AG09319 (cell line): ENCODE results near the gene ODF2.
"Not testable (repeated sequence)": the region's sequence is repeated elsewhere in the genome, so short reads cannot be mapped to it uniquely, and the experiment has no call there.

Source experiments
- DNase-seq: peaks from one replicate; pipeline ENCODE4 v3.0.0-alpha.2; 2010; ENCODE audit warnings: low read depth; ENCODE audit errors: extremely low read depth
- TF ChIP-seq, protein P1 (sequence below): IDR thresholded peaks from 2 replicates; pipeline ENCODE4 v1.5.1; 2011; ENCODE audit warnings: low read depth, mild to moderate bottlenecking, inconsistent platforms, low read length, moderate library complexity

The ODF2 gene

DNA sequence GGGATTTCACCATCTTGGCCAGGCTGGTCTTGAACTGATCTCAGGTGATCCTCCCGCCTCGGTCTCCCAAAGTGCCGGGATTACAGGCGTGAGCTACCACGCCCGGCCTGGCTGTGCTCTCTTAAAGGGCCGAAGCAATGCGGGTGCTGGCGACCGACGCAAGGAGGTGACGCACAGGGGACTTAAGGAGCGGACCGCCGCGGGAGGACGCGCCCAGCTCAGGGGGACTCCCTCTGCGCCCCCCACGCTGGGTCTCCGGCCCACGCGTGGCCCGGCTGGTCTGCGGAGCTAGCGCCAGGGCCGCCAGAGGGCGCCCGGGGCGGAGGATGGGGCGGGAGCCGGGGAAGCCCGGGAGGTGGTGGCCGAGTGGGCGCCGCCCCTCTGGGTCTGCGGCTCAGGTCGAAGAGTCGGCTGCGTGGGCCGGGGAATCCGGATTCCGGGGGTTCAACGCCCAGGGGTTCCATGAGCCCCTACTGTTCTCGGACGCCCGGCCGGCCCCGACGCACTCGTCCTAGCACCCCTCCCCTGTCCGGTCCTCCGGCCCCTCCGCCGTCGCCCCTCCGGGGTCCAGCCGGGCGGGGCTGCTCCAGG, 35.7 kb upstream of the ODF2 start:
- DNase-seq, result no peak
- TF ChIP-seq, protein P1, sequence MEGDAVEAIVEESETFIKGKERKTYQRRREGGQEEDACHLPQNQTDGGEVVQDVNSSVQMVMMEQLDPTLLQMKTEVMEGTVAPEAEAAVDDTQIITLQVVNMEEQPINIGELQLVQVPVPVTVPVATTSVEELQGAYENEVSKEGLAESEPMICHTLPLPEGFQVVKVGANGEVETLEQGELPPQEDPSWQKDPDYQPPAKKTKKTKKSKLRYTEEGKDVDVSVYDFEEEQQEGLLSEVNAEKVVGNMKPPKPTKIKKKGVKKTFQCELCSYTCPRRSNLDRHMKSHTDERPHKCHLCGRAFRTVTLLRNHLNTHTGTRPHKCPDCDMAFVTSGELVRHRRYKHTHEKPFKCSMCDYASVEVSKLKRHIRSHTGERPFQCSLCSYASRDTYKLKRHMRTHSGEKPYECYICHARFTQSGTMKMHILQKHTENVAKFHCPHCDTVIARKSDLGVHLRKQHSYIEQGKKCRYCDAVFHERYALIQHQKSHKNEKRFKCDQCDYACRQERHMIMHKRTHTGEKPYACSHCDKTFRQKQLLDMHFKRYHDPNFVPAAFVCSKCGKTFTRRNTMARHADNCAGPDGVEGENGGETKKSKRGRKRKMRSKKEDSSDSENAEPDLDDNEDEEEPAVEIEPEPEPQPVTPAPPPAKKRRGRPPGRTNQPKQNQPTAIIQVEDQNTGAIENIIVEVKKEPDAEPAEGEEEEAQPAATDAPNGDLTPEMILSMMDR, result peak; percentile 56

DNA sequence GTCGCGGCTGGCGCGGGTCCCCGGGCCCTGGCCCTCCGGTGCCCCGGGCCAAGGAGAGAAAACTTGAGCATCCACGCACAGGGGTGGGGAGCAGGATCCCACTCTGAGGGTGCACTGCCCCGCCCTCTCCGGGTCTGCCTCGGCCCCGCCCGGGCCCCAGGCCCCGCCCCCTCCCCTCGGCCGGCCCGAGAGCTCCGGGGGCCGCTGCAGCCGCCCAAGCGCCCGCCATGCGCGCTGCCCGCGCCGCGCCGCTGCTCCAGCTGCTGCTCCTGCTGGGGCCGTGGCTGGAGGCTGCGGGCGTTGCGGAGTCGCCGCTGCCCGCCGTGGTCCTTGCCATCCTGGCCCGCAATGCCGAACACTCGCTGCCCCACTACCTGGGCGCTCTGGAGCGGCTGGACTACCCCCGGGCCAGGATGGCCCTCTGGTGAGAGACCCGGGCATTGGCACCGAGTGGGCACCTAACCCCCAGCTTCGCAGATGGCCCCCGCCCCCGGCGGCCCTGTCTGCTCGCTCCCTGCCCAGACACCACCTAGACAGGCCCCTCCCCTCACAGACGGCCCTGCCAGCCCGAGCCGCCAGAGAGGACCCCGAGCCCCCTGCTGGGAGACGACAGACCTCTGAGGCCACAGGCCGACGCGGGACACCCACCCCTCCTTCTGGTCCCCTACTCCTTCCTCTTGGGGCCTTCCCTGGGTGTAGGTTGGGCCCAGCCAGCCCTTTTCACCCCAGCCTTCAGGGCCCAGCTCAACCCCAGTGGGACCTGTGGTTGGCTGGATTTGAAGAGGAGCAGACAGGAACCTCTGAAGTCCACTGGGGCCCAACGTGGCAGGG, 34.9 kb upstream of the ODF2 start, which contains the start of gene CERCAM:
Gene CERCAM (plus strand): TSS at position 207 of the 831 bp plus-strand sequence. CDS start 21 bp downstream, at position 228.
- TF ChIP-seq, protein P1, result no peak; the same call in none of the 2 replicates
- DNase-seq, result no peak

DNA sequence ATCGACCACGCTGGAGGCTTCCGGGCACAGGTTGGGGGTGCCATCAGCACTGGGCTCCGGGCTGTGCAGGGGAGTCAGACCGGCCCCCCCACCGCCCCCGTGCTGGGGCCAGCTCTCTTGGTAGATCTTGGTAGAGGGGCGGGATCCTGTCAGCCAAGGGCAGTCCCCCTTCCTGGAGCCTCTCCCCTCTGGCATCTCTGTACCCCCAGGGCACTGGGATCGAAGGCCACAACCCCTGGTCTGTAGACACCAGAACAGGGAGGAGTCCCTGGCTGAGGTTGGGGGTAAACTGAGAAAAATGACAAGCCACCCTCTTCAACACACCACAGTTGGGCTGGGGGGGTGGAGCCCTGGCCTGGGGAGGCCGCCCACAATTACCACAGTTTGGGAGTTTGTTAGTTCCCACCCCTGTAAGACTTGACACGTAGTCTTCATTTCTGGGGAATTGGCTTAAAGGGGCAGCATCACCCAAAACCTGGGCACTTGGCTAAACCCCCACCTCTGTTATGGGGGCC, 34.3 kb upstream of the ODF2 start:
- no peak for DNase-seq
- TF ChIP-seq, protein P1, result no peak

DNA sequence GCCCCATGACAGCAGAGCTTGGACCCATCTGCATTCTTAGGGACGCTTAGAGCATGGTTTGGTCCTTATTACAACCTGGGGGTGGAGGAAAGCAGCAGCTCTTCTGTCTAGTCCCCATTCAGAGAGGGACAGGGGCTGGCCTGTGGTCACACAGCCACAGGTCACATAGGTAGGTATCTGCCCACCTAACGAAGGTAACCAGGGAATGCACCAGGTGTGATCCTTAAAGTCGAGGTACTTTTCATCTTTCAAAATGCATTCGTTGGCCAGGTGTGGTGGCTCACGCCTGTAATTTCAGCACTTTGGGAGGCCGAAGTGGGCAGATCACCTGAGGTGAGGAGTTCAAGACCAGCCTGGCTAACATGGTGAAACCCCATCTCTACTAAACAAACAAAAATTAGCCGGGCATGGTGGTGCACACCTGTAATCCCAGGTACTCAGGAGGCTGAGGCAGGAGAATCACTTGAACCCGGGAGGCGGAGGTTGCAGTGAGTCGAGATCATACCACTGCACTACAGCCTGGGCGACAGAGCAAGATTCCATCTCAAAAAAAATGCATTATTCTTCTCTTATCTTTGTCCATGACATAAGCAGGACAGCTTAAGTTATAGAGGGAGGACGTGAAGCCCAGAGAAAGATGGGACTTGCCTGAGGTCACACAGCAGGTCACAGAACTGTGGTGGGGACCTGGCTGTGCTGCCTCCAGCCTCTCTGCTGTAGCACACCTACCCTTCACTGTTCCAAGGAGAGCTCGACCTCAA, 33.6 kb upstream of the ODF2 start:
- not testable (repeated sequence) for DNase-seq

DNA sequence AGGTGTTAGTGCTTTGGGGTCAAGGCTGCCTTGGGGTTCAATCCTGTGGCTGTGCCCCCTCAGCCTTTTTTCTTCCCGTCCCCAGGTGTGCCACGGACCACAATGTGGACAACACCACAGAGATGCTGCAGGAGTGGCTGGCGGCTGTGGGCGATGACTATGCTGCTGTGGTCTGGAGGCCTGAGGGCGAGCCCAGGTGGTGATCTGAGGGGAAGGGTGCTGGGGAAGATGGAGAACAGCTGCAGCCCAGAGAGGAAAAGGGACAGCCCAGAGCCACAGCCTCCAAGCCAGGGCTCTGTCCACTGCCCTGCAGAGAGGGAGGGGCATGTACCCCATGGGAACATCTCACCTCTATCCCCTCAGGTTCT, 33.0 kb upstream of the ODF2 start:
- TF ChIP-seq, protein P1, result no peak
- no peak for DNase-seq

DNA sequence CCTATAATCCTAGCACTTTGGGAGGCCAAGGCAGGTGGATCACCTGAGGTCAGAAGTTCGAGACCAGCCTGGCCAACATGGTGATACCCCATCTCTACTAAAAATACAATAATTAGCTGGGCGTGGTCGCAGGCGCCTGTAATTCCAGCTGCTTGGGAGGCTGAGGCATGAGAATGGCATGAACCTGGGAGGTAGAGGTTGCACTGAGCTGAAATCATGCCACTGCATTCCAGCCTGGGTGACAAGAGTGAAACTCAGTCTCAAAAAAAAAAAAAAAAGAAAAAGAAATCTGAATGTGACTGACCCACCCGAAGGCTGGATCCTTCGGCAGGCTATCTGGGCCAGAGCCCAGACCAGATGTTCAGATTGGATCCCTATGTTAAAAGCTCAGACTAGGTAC, 32.5 kb upstream of the ODF2 start:
- DNase-seq, result not testable (repeated sequence)

DNA sequence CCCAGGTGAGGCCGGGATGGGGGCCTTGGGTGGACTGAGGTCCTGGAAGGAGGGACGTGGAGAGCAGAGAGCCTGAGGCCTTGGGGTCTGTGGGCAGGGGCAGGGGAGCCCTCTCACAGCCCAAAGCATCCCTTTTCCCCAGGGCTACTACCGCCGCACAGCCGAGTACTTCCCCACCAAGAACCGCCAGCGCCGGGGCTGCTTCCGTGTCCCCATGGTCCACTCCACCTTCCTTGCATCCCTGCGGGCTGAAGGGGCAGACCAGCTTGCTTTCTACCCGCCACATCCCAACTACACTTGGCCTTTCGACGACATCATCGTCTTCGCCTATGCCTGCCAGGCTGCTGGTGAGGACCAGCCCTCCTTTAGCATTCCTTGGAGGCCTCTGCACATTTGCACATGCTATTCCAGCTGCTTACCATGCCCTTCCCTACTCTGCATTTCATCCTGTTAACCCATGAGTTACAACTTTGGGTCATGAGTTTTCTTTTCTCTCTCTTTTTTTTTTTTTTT, 31.5 kb upstream of the ODF2 start:
- DNase-seq, result no peak
- TF ChIP-seq, protein P1, result no peak
